WTC11 (cell line): ENCODE results near the gene TSC22D2. TPM values are rescaled to one million over a fixed set of nuclear protein-coding genes. Genes with fewer than 3 reads are reported as not detected.

Experiments
- ATAC-seq: fragments of 200-7000 bp; cut with Tn5 transposase; 2 replicates; pipeline ENCODE4 v1.10.0; 2021; ENCODE audit warnings: mild to moderate bottlenecking, moderate library complexity
- CTCF ChIA-PET: fragments of 300-600 bp; sonication (Branson Sonifier 250); formaldehyde crosslinking; loops from one replicate; lab custom pipeline; 2021; ENCODE audit warnings: antibody characterized with exemption; lab: Charles Lee
- POLR2A ChIA-PET: fragments of 350-600 bp; sonication (Branson Sonifier 250); formaldehyde crosslinking; loops from one replicate; lab custom pipeline; 2021; ENCODE audit warnings: antibody characterized with exemption; lab: Charles Lee
- DNase-seq: peaks from one replicate; pipeline ENCODE4 v3.0.0; 2021; ENCODE audit warnings: low spot score
- H3K27ac Mint-ChIP-seq: 2 replicates; pipeline ENCODE4 v1.8.0; 2021; ENCODE audit warnings: mixed read lengths
- H3K27me3 Mint-ChIP-seq: 2 replicates; pipeline ENCODE4 v1.8.0; 2021; ENCODE audit warnings: low read depth, mild to moderate bottlenecking, moderate library complexity, mixed read lengths
- H3K36me3 Mint-ChIP-seq: 2 replicates; pipeline ENCODE4 v1.8.0; 2021; ENCODE audit warnings: mixed read lengths
- H3K4me1 Mint-ChIP-seq: 2 replicates; pipeline ENCODE4 v1.8.0; 2022; ENCODE audit warnings: mixed read lengths
- H3K4me3 Mint-ChIP-seq: 2 replicates; pipeline ENCODE4 v1.8.0; 2021; ENCODE audit warnings: mild to moderate bottlenecking, moderate library complexity, mixed read lengths
- H3K9me3 Mint-ChIP-seq: 2 replicates; pipeline ENCODE4 v1.8.0; 2021; ENCODE audit warnings: mixed read lengths
- ELF4 ChIP-seq: sonication (generic); formaldehyde crosslinking; IDR thresholded peaks from 2 replicates; pipeline ENCODE4 v1.8.1; 2022; ENCODE audit warnings: low read depth, mild to moderate bottlenecking, moderate library complexity, missing genetic modification reagents
- EMX1 ChIP-seq: fragments of 250-450 bp; sonication (Bioruptor Pico); IDR thresholded peaks from 2 replicates; pipeline ENCODE4 v1.8.0; 2021; ENCODE audit warnings: mild to moderate bottlenecking
- FOXK1 ChIP-seq: sonication (generic); formaldehyde crosslinking; IDR thresholded peaks from 2 replicates; pipeline ENCODE4 v1.8.0; 2022; ENCODE audit warnings: mild to moderate bottlenecking, moderate library complexity, missing genetic modification reagents
- KAT7 ChIP-seq: sonication (generic); formaldehyde crosslinking; IDR thresholded peaks from 2 replicates; pipeline ENCODE4 v1.8.1; 2023; ENCODE audit warnings: missing genetic modification reagents, mild to moderate bottlenecking, borderline replicate concordance
- OVOL2 ChIP-seq: fragments of 250-450 bp; sonication (Bioruptor Pico); IDR thresholded peaks from 2 replicates; pipeline ENCODE4 v1.9.0; 2021; ENCODE audit warnings: mild to moderate bottlenecking, borderline replicate concordance
- PRRX2 ChIP-seq: fragments of 250-450 bp; sonication (Bioruptor Pico); IDR thresholded peaks from 2 replicates; pipeline ENCODE4 v1.8.0; 2021; ENCODE audit warnings: mild to moderate bottlenecking
- RELA ChIP-seq: sonication (generic); formaldehyde crosslinking; IDR thresholded peaks from 2 replicates; pipeline ENCODE4 v1.8.1; 2022; ENCODE audit warnings: missing genetic modification reagents, mild to moderate bottlenecking, borderline replicate concordance
- SMAD4 ChIP-seq: sonication (generic); formaldehyde crosslinking; IDR thresholded peaks from 2 replicates; pipeline ENCODE4 v1.8.0; 2022; ENCODE audit warnings: mild to moderate bottlenecking, missing genetic modification reagents
- SOX15 ChIP-seq: fragments of 250-450 bp; sonication (Bioruptor Pico); IDR thresholded peaks from 2 replicates; pipeline ENCODE4 v1.9.0; 2021; ENCODE audit warnings: mild to moderate bottlenecking
- ZBTB21 ChIP-seq: sonication (generic); formaldehyde crosslinking; IDR thresholded peaks from 2 replicates; pipeline ENCODE4 v1.8.1; 2023; ENCODE audit warnings: mild to moderate bottlenecking, missing genetic modification reagents, borderline replicate concordance
- ZNF121 ChIP-seq: sonication (generic); formaldehyde crosslinking; IDR thresholded peaks from 2 replicates; pipeline ENCODE4 v1.8.0; 2023; ENCODE audit warnings: missing genetic modification reagents
- ZNF138 ChIP-seq: sonication (generic); formaldehyde crosslinking; conservative IDR thresholded peaks from 2 replicates; pipeline ENCODE4 v1.8.1; 2022; ENCODE audit warnings: mild to moderate bottlenecking, moderate library complexity, missing genetic modification reagents
- ZNF671 ChIP-seq: fragments of 250-450 bp; sonication (Bioruptor Pico); IDR thresholded peaks from 2 replicates; pipeline ENCODE4 v1.8.0; 2021; ENCODE audit warnings: mild to moderate bottlenecking
- total RNA-seq: library from RNA; stranded (reverse); gene quantifications from 3 replicates; pipeline ENCODE4 v1.2.3, GENCODE V29; 2021
- TF ChIP-seq, protein P1 (sequence below): sonication (generic); formaldehyde crosslinking; IDR thresholded peaks from 2 replicates; pipeline ENCODE4 v1.8.0; 2023; ENCODE audit warnings: missing genetic modification reagents, mild to moderate bottlenecking, borderline replicate concordance
- TF ChIP-seq, protein P2 (sequence below): sonication (generic); formaldehyde crosslinking; IDR thresholded peaks from 2 replicates; pipeline ENCODE4 v1.8.1; 2022; ENCODE audit warnings: mild to moderate bottlenecking, missing genetic modification reagents, moderate library complexity, borderline replicate concordance
- TF ChIP-seq, protein P3 (sequence below): fragments of 250-450 bp; sonication (Bioruptor Pico); IDR thresholded peaks from 2 replicates; pipeline ENCODE4 v2.1.2; 2022; ENCODE audit warnings: mild to moderate bottlenecking, moderate library complexity
- TF ChIP-seq, protein P4 (sequence below): sonication (generic); formaldehyde crosslinking; IDR thresholded peaks from 2 replicates; pipeline ENCODE4 v1.8.0; 2022; ENCODE audit warnings: mild to moderate bottlenecking, missing genetic modification reagents
- TF ChIP-seq, protein P5 (sequence below): sonication (generic); formaldehyde crosslinking; IDR thresholded peaks from 2 replicates; pipeline ENCODE4 v1.8.1; 2022; ENCODE audit warnings: low read depth, missing genetic modification reagents, borderline replicate concordance
- TF ChIP-seq, protein P6 (sequence below): sonication (generic); formaldehyde crosslinking; IDR thresholded peaks from 2 replicates; pipeline ENCODE4 v1.8.0; 2022; ENCODE audit warnings: mild to moderate bottlenecking, missing genetic modification reagents
- TF ChIP-seq, protein P7 (sequence below): sonication (generic); formaldehyde crosslinking; IDR thresholded peaks from 2 replicates; pipeline ENCODE4 v1.8.1; 2023; ENCODE audit warnings: mild to moderate bottlenecking, moderate library complexity, missing genetic modification reagents
- TF ChIP-seq, protein P8 (sequence below): fragments of 250-450 bp; sonication (Bioruptor Pico); IDR thresholded peaks from 2 replicates; pipeline ENCODE4 v1.9.0; 2021; ENCODE audit warnings: mild to moderate bottlenecking

The TSC22D2 gene
- total RNA-seq, 1 experiment from 2014 or later, result 24.0 TPM

DNA sequence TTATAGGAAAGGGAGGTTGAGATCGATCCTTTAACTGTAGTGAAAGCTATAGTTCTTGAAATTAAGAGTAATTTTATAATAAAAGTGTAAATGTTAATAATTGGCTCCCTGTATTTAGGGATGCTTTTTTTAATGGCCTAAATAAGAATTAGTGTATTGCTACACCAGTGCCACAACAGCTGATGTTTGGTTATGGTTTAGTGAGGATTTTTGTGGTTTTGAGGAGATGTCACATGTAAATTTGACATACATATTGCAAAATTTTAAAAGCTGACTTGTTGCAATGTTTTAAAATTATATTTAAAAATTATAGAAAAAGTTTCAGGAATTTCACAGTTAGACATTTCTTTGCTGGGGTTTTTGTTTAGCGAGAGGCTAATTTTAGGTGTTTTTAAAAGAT, 3.9 kb downstream of the TSC22D2 start (continued):
- TF ChIP-seq, protein P1, sequence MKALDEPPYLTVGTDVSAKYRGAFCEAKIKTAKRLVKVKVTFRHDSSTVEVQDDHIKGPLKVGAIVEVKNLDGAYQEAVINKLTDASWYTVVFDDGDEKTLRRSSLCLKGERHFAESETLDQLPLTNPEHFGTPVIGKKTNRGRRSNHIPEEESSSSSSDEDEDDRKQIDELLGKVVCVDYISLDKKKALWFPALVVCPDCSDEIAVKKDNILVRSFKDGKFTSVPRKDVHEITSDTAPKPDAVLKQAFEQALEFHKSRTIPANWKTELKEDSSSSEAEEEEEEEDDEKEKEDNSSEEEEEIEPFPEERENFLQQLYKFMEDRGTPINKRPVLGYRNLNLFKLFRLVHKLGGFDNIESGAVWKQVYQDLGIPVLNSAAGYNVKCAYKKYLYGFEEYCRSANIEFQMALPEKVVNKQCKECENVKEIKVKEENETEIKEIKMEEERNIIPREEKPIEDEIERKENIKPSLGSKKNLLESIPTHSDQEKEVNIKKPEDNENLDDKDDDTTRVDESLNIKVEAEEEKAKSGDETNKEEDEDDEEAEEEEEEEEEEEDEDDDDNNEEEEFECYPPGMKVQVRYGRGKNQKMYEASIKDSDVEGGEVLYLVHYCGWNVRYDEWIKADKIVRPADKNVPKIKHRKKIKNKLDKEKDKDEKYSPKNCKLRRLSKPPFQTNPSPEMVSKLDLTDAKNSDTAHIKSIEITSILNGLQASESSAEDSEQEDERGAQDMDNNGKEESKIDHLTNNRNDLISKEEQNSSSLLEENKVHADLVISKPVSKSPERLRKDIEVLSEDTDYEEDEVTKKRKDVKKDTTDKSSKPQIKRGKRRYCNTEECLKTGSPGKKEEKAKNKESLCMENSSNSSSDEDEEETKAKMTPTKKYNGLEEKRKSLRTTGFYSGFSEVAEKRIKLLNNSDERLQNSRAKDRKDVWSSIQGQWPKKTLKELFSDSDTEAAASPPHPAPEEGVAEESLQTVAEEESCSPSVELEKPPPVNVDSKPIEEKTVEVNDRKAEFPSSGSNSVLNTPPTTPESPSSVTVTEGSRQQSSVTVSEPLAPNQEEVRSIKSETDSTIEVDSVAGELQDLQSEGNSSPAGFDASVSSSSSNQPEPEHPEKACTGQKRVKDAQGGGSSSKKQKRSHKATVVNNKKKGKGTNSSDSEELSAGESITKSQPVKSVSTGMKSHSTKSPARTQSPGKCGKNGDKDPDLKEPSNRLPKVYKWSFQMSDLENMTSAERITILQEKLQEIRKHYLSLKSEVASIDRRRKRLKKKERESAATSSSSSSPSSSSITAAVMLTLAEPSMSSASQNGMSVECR (CRISPR knock-in tag), result no peak
- TF ChIP-seq PRRX2, result no peak
- TF ChIP-seq, protein P2, sequence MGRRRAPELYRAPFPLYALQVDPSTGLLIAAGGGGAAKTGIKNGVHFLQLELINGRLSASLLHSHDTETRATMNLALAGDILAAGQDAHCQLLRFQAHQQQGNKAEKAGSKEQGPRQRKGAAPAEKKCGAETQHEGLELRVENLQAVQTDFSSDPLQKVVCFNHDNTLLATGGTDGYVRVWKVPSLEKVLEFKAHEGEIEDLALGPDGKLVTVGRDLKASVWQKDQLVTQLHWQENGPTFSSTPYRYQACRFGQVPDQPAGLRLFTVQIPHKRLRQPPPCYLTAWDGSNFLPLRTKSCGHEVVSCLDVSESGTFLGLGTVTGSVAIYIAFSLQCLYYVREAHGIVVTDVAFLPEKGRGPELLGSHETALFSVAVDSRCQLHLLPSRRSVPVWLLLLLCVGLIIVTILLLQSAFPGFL, result no peak
- no peak for TF ChIP-seq ZNF121 (CRISPR knock-in tag)
- TF ChIP-seq OVOL2 (CRISPR knock-in tag), result no peak

DNA sequence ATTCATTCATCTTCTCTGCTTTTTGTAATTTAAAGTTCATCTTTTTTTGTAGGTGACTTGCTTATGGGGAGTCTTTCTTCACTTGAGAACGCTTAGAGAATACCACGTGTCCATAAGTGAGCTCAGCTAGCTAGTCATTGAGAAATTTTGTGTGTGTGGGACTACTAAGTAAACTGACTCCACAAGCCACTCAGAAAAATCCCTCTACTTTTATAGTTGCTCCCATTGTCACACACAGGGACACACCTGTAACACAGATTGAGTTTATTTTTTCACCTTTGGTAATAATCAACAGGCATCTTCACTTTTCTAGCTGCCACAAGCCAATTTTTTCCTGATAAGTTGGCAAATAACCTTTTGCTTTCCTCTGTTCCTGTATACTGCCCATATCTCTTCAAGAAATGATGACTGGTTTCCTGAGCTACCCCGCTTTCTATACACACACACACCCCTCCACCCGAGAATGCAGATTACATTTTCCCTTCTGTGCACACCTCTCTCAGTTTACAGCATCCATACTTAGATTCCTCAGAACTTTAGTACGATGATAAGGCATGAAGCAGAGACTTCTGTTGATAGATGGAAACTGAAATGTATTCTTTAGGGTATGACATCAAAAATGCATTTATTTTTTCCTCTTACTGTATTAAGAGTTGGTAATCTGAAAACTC, 4.6 kb downstream of the TSC22D2 start:
- ChIA-PET CTCF (interaction anchor here (1.0 to 1.2 kb wide), 2 partner anchors 83 to 126 kb away, joined by 3 read pairs; no protein-coding TSS in a partner anchor), POLR2A (no interaction called here)
- Mint-ChIP-seq H3K9me3 (no peaks in the 10 kb centered on the region), H3K27me3 (no peaks in the 10 kb centered on the region), H3K27ac (no peak overlapping the region), H3K36me3 (peaks cover 4% of the 10 kb centered on the region; the same call in 1 of the 2 replicates), H3K4me1 (peaks cover 39% of the 10 kb centered on the region), H3K4me3 (peak overlapping the region; percentile 73)
- DNase-seq, result no peak
- ATAC-seq, result no peak
- TF ChIP-seq, protein P3, sequence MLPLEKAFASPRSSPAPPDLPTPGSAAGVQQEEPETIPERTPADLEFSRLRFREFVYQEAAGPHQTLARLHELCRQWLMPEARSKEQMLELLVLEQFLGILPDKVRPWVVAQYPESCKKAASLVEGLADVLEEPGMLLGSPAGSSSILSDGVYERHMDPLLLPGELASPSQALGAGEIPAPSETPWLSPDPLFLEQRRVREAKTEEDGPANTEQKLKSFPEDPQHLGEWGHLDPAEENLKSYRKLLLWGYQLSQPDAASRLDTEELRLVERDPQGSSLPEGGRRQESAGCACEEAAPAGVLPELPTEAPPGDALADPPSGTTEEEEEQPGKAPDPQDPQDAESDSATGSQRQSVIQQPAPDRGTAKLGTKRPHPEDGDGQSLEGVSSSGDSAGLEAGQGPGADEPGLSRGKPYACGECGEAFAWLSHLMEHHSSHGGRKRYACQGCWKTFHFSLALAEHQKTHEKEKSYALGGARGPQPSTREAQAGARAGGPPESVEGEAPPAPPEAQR (CRISPR knock-in tag), result no peak
- TF ChIP-seq, protein P4, sequence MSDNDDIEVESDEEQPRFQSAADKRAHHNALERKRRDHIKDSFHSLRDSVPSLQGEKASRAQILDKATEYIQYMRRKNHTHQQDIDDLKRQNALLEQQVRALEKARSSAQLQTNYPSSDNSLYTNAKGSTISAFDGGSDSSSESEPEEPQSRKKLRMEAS, result no peak
- TF ChIP-seq, protein P5, sequence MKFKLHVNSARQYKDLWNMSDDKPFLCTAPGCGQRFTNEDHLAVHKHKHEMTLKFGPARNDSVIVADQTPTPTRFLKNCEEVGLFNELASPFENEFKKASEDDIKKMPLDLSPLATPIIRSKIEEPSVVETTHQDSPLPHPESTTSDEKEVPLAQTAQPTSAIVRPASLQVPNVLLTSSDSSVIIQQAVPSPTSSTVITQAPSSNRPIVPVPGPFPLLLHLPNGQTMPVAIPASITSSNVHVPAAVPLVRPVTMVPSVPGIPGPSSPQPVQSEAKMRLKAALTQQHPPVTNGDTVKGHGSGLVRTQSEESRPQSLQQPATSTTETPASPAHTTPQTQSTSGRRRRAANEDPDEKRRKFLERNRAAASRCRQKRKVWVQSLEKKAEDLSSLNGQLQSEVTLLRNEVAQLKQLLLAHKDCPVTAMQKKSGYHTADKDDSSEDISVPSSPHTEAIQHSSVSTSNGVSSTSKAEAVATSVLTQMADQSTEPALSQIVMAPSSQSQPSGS, result no peak
- TF ChIP-seq ELF4 (CRISPR knock-in tag) (no peak), SOX15 (CRISPR knock-in tag) (no peak), ZNF671 (CRISPR knock-in tag) (no peak), ZNF138 (no peak), OVOL2 (CRISPR knock-in tag) (no peak), SMAD4 (CRISPR knock-in tag) (no peak), RELA (no peak), EMX1 (CRISPR knock-in tag) (no peak), ZNF121 (CRISPR knock-in tag) (no peak), FOXK1 (no peak), ZBTB21 (no peak), KAT7 (CRISPR knock-in tag) (no peak)
- TF ChIP-seq, protein P6, sequence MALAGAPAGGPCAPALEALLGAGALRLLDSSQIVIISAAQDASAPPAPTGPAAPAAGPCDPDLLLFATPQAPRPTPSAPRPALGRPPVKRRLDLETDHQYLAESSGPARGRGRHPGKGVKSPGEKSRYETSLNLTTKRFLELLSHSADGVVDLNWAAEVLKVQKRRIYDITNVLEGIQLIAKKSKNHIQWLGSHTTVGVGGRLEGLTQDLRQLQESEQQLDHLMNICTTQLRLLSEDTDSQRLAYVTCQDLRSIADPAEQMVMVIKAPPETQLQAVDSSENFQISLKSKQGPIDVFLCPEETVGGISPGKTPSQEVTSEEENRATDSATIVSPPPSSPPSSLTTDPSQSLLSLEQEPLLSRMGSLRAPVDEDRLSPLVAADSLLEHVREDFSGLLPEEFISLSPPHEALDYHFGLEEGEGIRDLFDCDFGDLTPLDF, result no peak
- TF ChIP-seq, protein P7, sequence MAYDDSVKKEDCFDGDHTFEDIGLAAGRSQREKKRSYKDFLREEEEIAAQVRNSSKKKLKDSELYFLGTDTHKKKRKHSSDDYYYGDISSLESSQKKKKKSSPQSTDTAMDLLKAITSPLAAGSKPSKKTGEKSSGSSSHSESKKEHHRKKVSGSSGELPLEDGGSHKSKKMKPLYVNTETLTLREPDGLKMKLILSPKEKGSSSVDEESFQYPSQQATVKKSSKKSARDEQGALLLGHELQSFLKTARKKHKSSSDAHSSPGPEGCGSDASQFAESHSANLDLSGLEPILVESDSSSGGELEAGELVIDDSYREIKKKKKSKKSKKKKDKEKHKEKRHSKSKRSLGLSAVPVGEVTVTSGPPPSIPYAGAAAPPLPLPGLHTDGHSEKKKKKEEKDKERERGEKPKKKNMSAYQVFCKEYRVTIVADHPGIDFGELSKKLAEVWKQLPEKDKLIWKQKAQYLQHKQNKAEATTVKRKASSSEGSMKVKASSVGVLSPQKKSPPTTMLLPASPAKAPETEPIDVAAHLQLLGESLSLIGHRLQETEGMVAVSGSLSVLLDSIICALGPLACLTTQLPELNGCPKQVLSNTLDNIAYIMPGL (CRISPR knock-in tag), result no peak
- TF ChIP-seq, protein P8, sequence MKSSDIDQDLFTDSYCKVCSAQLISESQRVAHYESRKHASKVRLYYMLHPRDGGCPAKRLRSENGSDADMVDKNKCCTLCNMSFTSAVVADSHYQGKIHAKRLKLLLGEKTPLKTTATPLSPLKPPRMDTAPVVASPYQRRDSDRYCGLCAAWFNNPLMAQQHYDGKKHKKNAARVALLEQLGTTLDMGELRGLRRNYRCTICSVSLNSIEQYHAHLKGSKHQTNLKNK (CRISPR knock-in tag), result no peak
